SK-N-MC (cell line): ENCODE results near the gene MYO16.
A peak's percentile ranks its signal among the peaks of the same experiment; 100 is the strongest.

Experiments
- DNase-seq: peaks from one replicate; pipeline ENCODE4 v3.0.0-alpha.2; 2011; ENCODE audit warnings: low read depth, low spot score
- H3K27ac ChIP-seq: fragments of 200-600 bp; sonication (generic); 2 replicates; pipeline ENCODE4 v1.5.1; 2016; ENCODE audit warnings: mixed run types
- H3K36me3 ChIP-seq: fragments of 200-600 bp; sonication (generic); 2 replicates; pipeline ENCODE4 v1.6.1; 2017; ENCODE audit warnings: antibody characterized with exemption, low read length, mixed read lengths; ENCODE audit not compliant: insufficient read depth
- H3K4me3 ChIP-seq: fragments of 200-600 bp; sonication (generic); 2 replicates; pipeline ENCODE4 v1.5.1; 2016
- H3K9ac ChIP-seq: fragments of 200-600 bp; sonication (generic); 2 replicates; pipeline ENCODE4 v1.8.0; 2017; ENCODE audit warnings: mixed run types, mixed read lengths; ENCODE audit not compliant: insufficient read length
- H3K9me3 ChIP-seq: fragments of 200-600 bp; sonication (generic); 2 replicates; pipeline ENCODE4 v1.6.1; 2017; ENCODE audit warnings: low read depth, mild to moderate bottlenecking, antibody characterized with exemption, low read length, moderate library complexity, mixed read lengths
- EZH2 ChIP-seq: fragments of 200-600 bp; sonication (generic); IDR thresholded peaks from one replicate; pipeline ENCODE4 v1.6.1; 2017; ENCODE audit warnings: antibody characterized with exemption
- FOXP2 ChIP-seq: optimal IDR thresholded peaks from 2 replicates; pipeline ENCODE3; 2011; ENCODE audit warnings: mild to moderate bottlenecking, moderate library complexity; ENCODE audit not compliant: insufficient read depth; ENCODE audit errors: extremely low read length, control extremely low read depth
- POLR2AphosphoS5 ChIP-seq: IDR thresholded peaks from 2 replicates; pipeline ENCODE4 v1.6.1; 2012; ENCODE audit warnings: mild to moderate bottlenecking, low read depth, low read length, borderline replicate concordance

The MYO16 gene

DNA sequence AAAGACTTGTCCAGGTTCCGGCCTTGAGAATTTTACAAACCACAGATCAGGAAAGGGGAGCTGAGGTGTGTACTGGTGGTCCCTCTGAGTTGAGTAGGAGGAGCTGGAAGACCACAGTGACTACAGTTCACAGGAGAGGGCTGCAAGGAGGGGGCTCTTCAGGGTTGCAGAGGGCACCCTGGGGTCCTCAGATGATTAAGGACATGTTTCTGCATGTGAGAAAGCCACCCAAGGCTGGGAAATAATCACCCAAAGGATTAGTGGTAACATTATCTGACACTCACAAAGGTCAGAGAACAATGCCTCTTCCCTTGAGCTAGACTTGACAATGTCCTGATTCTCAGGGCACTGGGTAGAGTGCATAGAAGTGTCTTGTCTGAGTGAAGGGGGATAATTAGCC lies 616.6 kb downstream of the MYO16 start:
- Histone ChIP-seq H3K9ac (no peak overlapping the region), H3K27ac (no peak overlapping the region)
- no peak for DNase-seq

DNA sequence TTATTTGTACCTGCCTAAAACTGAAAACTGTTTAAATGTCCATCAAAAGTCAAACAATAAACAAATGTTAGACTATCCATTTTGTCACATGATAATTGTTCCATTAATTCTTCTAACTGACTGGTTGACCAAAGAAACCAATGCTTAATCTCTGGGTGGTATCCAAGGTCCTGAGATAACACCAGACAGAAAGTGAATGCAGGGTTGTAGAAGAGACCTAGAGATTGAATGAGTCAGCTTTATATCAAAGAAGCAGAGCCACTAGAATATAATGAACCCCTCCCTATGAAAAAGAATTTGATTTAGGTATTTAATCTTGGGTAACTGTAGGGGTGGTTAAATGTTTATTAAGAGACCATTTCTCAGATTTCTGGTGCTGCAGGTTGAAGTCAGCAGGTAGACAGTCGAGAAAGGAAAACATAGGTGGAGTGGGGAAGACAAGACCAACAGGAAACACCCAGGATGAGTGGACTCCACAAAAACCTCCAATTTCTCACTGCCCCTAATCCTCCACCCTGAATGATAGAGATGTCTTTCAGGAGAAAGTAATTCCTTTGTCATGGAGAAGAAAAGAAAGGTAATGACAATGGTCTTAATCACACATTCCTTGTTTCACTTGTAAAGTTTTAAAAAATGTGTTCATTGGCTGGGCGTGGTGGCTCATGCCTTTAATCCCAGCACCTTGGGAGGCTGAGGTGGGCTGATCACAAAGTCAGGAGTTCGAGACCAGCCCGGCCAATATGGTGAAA lies 620.5 kb downstream of the MYO16 start:
- no peak overlapping the region for H3K4me3 ChIP-seq

More for the DNA sequence above, 616.6 kb downstream of the MYO16 start:
- TF ChIP-seq EZH2 (no peak), POLR2AphosphoS5 (no peak), FOXP2 (no peak)
- Histone ChIP-seq H3K4me3 (no peak overlapping the region), H3K36me3 (no peaks in the 10 kb centered on the region), H3K9me3 (peaks cover 3% of the 10 kb centered on the region; the same call in 1 of the 2 replicates)

DNA sequence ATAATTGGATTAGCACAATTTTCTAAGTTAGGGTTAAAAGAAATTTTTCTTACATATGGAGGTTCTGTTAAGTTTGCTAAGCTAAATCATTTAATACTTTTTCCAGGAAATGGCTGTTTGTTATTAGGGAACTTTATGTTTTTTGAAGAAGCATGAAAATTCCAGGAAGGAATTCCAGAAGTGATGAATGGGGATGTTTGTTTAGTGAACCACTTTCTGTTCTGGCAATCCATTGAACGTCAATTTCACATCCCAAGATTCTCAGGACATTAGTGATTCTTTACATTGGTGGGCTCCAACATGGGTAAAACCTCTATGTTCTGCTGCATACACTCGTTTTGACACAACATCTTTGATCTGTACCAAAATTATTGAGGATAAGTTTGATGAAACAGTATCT lies 622.5 kb downstream of the MYO16 start:
- Histone ChIP-seq H3K9me3 (peaks cover 3% of the 10 kb centered on the region; the same call in 1 of the 2 replicates), H3K27ac (peak overlapping the region; percentile 75), H3K4me3 (peak overlapping the region; percentile 30), H3K9ac (peak overlapping the region; percentile 7), H3K36me3 (no peaks in the 10 kb centered on the region)
- no peak for DNase-seq
- TF ChIP-seq EZH2 (no peak), POLR2AphosphoS5 (no peak), FOXP2 (no peak)

More for the DNA sequence above, 620.5 kb downstream of the MYO16 start:
- no peak overlapping the region for H3K9ac ChIP-seq
- H3K36me3 ChIP-seq = no peaks in the 10 kb centered on the region
- TF ChIP-seq EZH2 = no peak
- no peak for TF ChIP-seq POLR2AphosphoS5
- TF ChIP-seq FOXP2 = no peak
- DNase-seq = no peak
- no peak overlapping the region for H3K27ac ChIP-seq
- H3K9me3 ChIP-seq = peaks cover 3% of the 10 kb centered on the region; the same call in 1 of the 2 replicates

DNA sequence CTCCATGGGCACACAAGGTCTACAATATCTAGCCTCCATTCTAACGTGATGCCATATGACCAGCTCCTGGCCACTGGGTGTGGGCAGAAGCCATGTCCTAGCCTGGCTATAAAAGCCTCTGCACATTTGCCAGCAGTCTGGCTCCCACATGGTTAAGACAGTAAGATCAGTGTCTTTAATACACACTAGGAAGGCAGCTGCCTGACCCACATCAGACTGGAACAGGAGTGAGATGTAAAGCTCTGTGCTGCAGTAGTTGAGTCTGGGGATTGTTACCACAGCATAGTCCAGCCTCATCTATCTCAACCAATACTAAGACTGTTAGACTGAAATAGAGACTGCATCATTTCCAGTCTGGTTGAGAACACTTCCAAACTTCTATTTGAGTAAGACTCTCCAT lies 623.9 kb downstream of the MYO16 start:
- Histone ChIP-seq H3K27ac (no peak overlapping the region), H3K9me3 (peaks cover 3% of the 10 kb centered on the region; the same call in 1 of the 2 replicates), H3K4me3 (no peak overlapping the region), H3K9ac (no peak overlapping the region), H3K36me3 (no peaks in the 10 kb centered on the region)
- DNase-seq = no peak
- TF ChIP-seq FOXP2 (no peak), EZH2 (no peak), POLR2AphosphoS5 (no peak)

DNA sequence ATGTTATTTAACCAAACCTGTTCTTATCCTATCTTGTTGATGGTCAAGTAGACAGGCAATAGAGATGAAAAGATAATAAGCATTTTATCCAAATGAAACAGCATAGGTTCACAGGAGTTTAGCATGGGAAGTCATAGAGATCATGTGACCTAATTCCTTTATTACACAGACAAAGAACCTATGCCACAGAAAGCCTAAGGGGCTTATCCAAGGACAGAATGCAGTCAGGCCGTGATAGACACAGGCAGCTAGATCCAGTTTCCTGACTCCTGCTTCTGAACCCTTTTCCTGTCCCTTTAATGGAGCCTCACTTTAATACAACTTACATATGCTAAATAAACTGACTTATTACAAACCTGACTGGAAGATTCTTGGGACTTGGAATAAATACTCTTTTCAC lies 624.9 kb downstream of the MYO16 start:
- Histone ChIP-seq H3K9ac (no peak overlapping the region), H3K9me3 (no peaks in the 10 kb centered on the region; the same call in 1 of the 2 replicates), H3K36me3 (no peaks in the 10 kb centered on the region), H3K4me3 (no peak overlapping the region), H3K27ac (no peak overlapping the region)
- DNase-seq = no peak
- TF ChIP-seq POLR2AphosphoS5 = no peak
- TF ChIP-seq EZH2 = no peak
- TF ChIP-seq FOXP2 = no peak

DNA sequence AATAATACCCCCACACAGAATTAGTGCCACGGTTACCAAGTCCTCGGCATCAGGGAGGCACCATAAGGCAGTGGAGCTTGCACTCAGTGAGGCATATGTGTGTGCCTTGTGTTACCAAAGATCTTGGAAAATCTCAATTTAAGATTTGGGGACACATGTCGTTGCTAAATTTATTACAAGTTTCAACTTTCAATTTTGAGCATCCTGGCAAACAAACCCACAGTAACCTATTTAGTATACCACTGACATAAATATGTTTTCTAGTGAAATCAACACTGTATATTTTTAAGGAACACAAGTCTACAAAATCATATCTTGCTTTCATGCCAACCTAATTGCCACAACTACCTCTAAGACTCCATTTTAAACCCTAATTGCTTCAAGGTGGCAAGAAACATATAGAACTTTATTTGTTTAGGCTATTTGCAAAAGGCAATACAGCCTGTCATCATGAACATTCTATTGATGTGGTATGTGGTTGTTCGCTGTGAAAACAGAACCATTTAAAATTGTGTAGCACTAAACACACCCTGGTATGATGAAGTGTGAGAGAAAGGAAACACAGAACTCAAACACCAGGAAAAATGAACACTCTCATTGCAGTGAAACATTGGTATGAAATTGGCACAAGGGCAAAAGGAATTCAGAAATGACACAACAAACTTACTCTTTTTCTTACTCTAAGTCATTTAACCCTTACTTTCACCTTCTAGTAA lies 625.9 kb downstream of the MYO16 start:
- H3K9ac ChIP-seq = no peak overlapping the region
- no peaks in the 10 kb centered on the region for H3K36me3 ChIP-seq
- H3K27ac ChIP-seq = no peak overlapping the region
- no peak for DNase-seq
- H3K4me3 ChIP-seq = no peak overlapping the region
- no peak for TF ChIP-seq POLR2AphosphoS5
- H3K9me3 ChIP-seq = no peaks in the 10 kb centered on the region; the same call in 1 of the 2 replicates

DNA sequence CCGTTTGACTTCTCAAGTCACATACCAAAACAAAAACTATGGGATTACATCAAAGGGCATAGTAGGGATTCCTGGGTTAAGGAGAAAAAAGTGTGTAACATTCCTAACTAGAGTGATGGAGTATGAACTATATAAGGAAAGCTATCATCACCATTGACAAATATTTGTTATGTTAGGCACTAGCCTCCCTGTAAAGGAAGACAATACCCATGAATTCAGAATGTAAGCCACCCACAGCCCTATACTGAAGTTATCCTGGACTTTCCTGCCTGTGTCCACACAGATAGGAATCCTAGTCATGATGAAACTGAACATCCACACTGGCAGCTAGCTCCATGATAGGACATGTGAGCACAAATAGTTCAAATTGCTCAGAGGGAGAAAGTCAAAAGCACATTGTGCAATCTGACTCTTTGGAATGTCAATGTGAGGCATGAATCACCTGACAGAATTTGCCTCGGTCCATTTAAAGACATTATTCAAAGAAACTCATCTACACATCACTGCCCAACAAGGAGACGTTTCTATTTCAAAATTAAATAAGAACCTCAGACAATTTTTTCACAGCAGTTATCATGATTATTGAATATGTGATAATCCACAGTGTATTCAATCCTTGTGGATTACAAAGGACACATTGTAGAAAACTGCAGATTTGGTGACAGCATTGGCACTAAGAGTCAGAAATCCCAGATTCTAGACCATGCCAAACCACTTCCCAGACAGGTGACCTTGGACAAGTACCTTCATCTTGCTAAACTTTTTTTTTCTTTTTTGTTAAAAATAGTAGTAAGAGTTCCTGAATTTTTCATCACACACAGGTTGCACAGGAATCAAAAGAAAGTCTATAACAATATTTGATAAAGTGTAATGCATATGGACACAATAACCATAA lies 627.7 kb downstream of the MYO16 start:
- TF ChIP-seq FOXP2 (no peak), EZH2 (no peak), POLR2AphosphoS5 (no peak)
- H3K4me3 ChIP-seq = no peak overlapping the region
- H3K36me3 ChIP-seq = no peaks in the 10 kb centered on the region
- DNase-seq = no peak
- no peaks in the 10 kb centered on the region; the same call in 1 of the 2 replicates for H3K9me3 ChIP-seq
- no peak overlapping the region for H3K27ac ChIP-seq
- H3K9ac ChIP-seq = no peak overlapping the region
